Neuronal stem cell (in vitro differentiated cells): ENCODE results near the gene GRIA2.

Experiments
- DNase-seq: peaks from one replicate; pipeline ENCODE4 v3.0.0-alpha.2; 2013; ENCODE audit warnings: low spot score
- H2AFZ ChIP-seq: one replicate; pipeline ENCODE4 v1.6.1; 2013; ENCODE audit warnings: mild to moderate bottlenecking, low read length, inconsistent platforms
- H2AK5ac ChIP-seq: 2 replicates; pipeline ENCODE4 v1.6.1; 2013; ENCODE audit warnings: low read depth, mild to moderate bottlenecking, inconsistent platforms, low read length, moderate library complexity, mixed read lengths
- H2BK120ac ChIP-seq: 2 replicates; pipeline ENCODE4 v1.6.1; 2013; ENCODE audit warnings: low read depth, mild to moderate bottlenecking, inconsistent platforms, low read length, moderate library complexity, mixed read lengths
- H2BK12ac ChIP-seq: one replicate; pipeline ENCODE4 v1.6.1; 2013; ENCODE audit warnings: low read length, inconsistent platforms
- H2BK15ac ChIP-seq: 2 replicates; pipeline ENCODE4 v1.6.1; 2013; ENCODE audit warnings: mild to moderate bottlenecking, low read length, inconsistent platforms, mixed read lengths
- H2BK5ac ChIP-seq: one replicate; pipeline ENCODE4 v1.6.1; 2013; ENCODE audit warnings: inconsistent platforms, mild to moderate bottlenecking, low read length, moderate library complexity
- H3K14ac ChIP-seq: one replicate; pipeline ENCODE4 v1.6.1; 2013; ENCODE audit warnings: low read length, inconsistent platforms
- H3K18ac ChIP-seq: 2 replicates; pipeline ENCODE4 v1.6.1; 2013; ENCODE audit warnings: low read length, inconsistent platforms
- H3K23ac ChIP-seq: 2 replicates; pipeline ENCODE4 v1.6.1; 2013; ENCODE audit warnings: low read depth, mild to moderate bottlenecking, mixed read lengths, low read length, inconsistent platforms; ENCODE audit not compliant: poor library complexity
- H3K27ac ChIP-seq: replicated peaks from 3 replicates; pipeline ENCODE4 v1.5.1; 2013; ENCODE audit warnings: low read length, inconsistent platforms
- H3K27me3 ChIP-seq, 3 experiments: 2 replicates each; pipeline ENCODE4 v1.6.1; 2013; ENCODE audit warnings: low read length in 3 of 3, mild to moderate bottlenecking in 2 of 3, inconsistent platforms in 1 of 3, low read depth in 1 of 3, mixed read lengths in 1 of 3, moderate library complexity in 1 of 3; ENCODE audit not compliant: control insufficient read depth in 3 of 3, insufficient read depth in 3 of 3
- H3K36me3 ChIP-seq, 2 donors: replicated peaks in 1 of 2; 2 replicates each; pipeline ENCODE4 v1.6.1; 2013; ENCODE audit warnings: low read length in 2 of 2; ENCODE audit not compliant: control insufficient read depth in 2 of 2, insufficient read depth in 2 of 2
- H3K4ac ChIP-seq: 2 replicates; pipeline ENCODE4 v1.6.1; 2013; ENCODE audit warnings: inconsistent platforms, mild to moderate bottlenecking, low read length, moderate library complexity
- H3K4me1 ChIP-seq, 2 donors: 1 replicate in 1 of 2; 2 replicates in 1 of 2; pipeline ENCODE4 v1.6.1; 2013; ENCODE audit warnings: low read length in 2 of 2, low read depth in 1 of 2; ENCODE audit not compliant: control insufficient read depth in 2 of 2, insufficient read depth in 1 of 2
- H3K4me2 ChIP-seq: one replicate; pipeline ENCODE4 v1.6.1; 2013; ENCODE audit warnings: mild to moderate bottlenecking, low read length, inconsistent platforms; ENCODE audit not compliant: insufficient read depth, poor library complexity, severe bottlenecking
- H3K4me3 ChIP-seq, 2 donors: 2 replicates each; pipeline ENCODE4 v1.5.1; 2013; ENCODE audit warnings: low read length in 2 of 2, mild to moderate bottlenecking in 2 of 2, inconsistent platforms in 1 of 2, moderate library complexity in 1 of 2
- H3K79me1 ChIP-seq: one replicate; pipeline ENCODE4 v1.6.1; 2013; ENCODE audit warnings: low read depth, mild to moderate bottlenecking, inconsistent platforms, low read length, moderate library complexity
- H3K9ac ChIP-seq: one replicate; pipeline ENCODE4 v1.6.1; 2013; ENCODE audit warnings: mild to moderate bottlenecking, low read depth, low read length, inconsistent platforms; ENCODE audit not compliant: poor library complexity
- H3K9me3 ChIP-seq, 2 donors: replicated peaks in 1 of 2; 2 replicates each; pipeline versions ENCODE3 to v1.6.1; 2013; ENCODE audit warnings: low read length in 2 of 2, mild to moderate bottlenecking in 2 of 2, inconsistent platforms in 1 of 2, low read depth in 1 of 2, mixed read lengths in 1 of 2, moderate library complexity in 1 of 2; ENCODE audit not compliant: control insufficient read depth in 2 of 2, insufficient read depth in 1 of 2
- H4K8ac ChIP-seq: one replicate; pipeline ENCODE4 v1.6.1; 2013; ENCODE audit warnings: low read depth, mild to moderate bottlenecking, inconsistent platforms, low read length, moderate library complexity
- H4K91ac ChIP-seq: one replicate; pipeline ENCODE4 v1.6.1; 2013; ENCODE audit warnings: low read length, low read depth, mild to moderate bottlenecking, inconsistent platforms; ENCODE audit not compliant: poor library complexity
- WGBS, 2 donors: extraction: QIAGEN DNeasy Blood & Tissue Kit; methylation state at CpG; one replicate each; pipeline ENCODE4 v1.1.7; 2013; ENCODE audit warnings: missing lambda C conversion rate in 2 of 2, mixed read lengths in 1 of 2; ENCODE audit not compliant: insufficient read length in 2 of 2, insufficient replicate concordance in 1 of 2; ENCODE audit errors: extremely low coverage in 2 of 2; 5-methylcytosine and 5-hydroxymethylcytosine counted together

GRIA2 gene

GRCh38 chr4:157270108-157270507, 49.6 kb downstream of the GRIA2 start:
- no peaks in the 10 kb centered on the region for H3K4me1 ChIP-seq
- no peak overlapping the region for H2BK15ac ChIP-seq
- no peak overlapping the region for H3K4ac ChIP-seq
- no peak overlapping the region for H3K9ac ChIP-seq
- H3K36me3 ChIP-seq, result no peaks in the 10 kb centered on the region
- H3K4me2 ChIP-seq, result no peak overlapping the region
- H4K91ac ChIP-seq, result no peak overlapping the region
- H3K27ac ChIP-seq, result no peak overlapping the region
- no peak overlapping the region for H2BK120ac ChIP-seq
- no peak for DNase-seq
- no peak overlapping the region for H2AFZ ChIP-seq
- no peaks in the 10 kb centered on the region for H3K9me3 ChIP-seq
- no peak overlapping the region for H3K18ac ChIP-seq
- WGBS, 2 donors, result no CpG with 5 or more reads among the region's 2 CpGs
- no peak overlapping the region for H2BK5ac ChIP-seq
- no peak overlapping the region for H3K14ac ChIP-seq
- no peak overlapping the region for H2BK12ac ChIP-seq
- no peaks in the 10 kb centered on the region for H3K79me1 ChIP-seq
- no peak overlapping the region for H3K23ac ChIP-seq
- H3K4me3 ChIP-seq, result no peak overlapping the region
- no peaks in the 10 kb centered on the region for H3K27me3 ChIP-seq
- no peak overlapping the region for H4K8ac ChIP-seq
- no peak overlapping the region for H2AK5ac ChIP-seq

GRCh38 chr4:157270552-157270951, 50.0 kb downstream of the GRIA2 start:
- no peak overlapping the region for H4K91ac ChIP-seq
- H4K8ac ChIP-seq, result no peak overlapping the region
- no peaks in the 10 kb centered on the region for H3K36me3 ChIP-seq
- no peak overlapping the region for H2BK12ac ChIP-seq
- no peaks in the 10 kb centered on the region for H3K27me3 ChIP-seq
- no peak overlapping the region for H3K4me3 ChIP-seq
- H3K14ac ChIP-seq, result no peak overlapping the region
- no peaks in the 10 kb centered on the region for H3K4me1 ChIP-seq
- H2AK5ac ChIP-seq, result no peak overlapping the region
- no peak overlapping the region for H2BK15ac ChIP-seq
- no peak overlapping the region for H2AFZ ChIP-seq
- H2BK5ac ChIP-seq, result no peak overlapping the region
- H3K4ac ChIP-seq, result no peak overlapping the region
- H2BK120ac ChIP-seq, result no peak overlapping the region
- H3K79me1 ChIP-seq, result no peaks in the 10 kb centered on the region
- WGBS, 2 donors, result 100% methylated on average over 1 of the region's 5 CpGs; no CpG with 5 or more reads in 1 of the 2 donors
- no peak overlapping the region for H3K23ac ChIP-seq
- DNase-seq, result no peak
- H3K9me3 ChIP-seq, result no peaks in the 10 kb centered on the region
- H3K4me2 ChIP-seq, result no peak overlapping the region
- no peak overlapping the region for H3K18ac ChIP-seq
- H3K27ac ChIP-seq, result no peak overlapping the region
- no peak overlapping the region for H3K9ac ChIP-seq

- Histone ChIP-seq H2BK12ac (no peak overlapping the region), H2BK15ac (no peak overlapping the region), H3K4ac (no peak overlapping the region), H4K8ac (no peak overlapping the region), H2AK5ac (no peak overlapping the region), H3K4me3 (no peak overlapping the region), H3K79me1 (no peaks in the 10 kb centered on the region), H3K18ac (no peak overlapping the region), H4K91ac (no peak overlapping the region), H3K4me1 (no peaks in the 10 kb centered on the region), H3K36me3 (no peaks in the 10 kb centered on the region), H3K27me3 (no peaks in the 10 kb centered on the region), H3K14ac (no peak overlapping the region), H3K9ac (no peak overlapping the region), H2BK5ac (no peak overlapping the region), H3K4me2 (no peak overlapping the region), H2AFZ (no peak overlapping the region), H2BK120ac (no peak overlapping the region), H3K27ac (no peak overlapping the region), H3K9me3 (no peaks in the 10 kb centered on the region), H3K23ac (no peak overlapping the region)
- no CpG with 5 or more reads among the region's 1 CpG for WGBS, 2 donors
- no peak for DNase-seq
These were observed 50.8 kb downstream of the GRIA2 start for GRCh38 chr4:157271166-157271869.

- Histone ChIP-seq H2AK5ac (no peak overlapping the region), H2BK120ac (no peak overlapping the region), H2AFZ (no peak overlapping the region), H4K91ac (no peak overlapping the region), H3K14ac (no peak overlapping the region), H3K9ac (no peak overlapping the region), H3K79me1 (no peaks in the 10 kb centered on the region), H3K4me1 (no peaks in the 10 kb centered on the region), H2BK15ac (no peak overlapping the region), H3K27ac (no peak overlapping the region), H3K27me3 (no peaks in the 10 kb centered on the region), H3K4ac (no peak overlapping the region), H2BK12ac (no peak overlapping the region), H3K9me3 (no peaks in the 10 kb centered on the region), H3K18ac (no peak overlapping the region), H2BK5ac (no peak overlapping the region), H3K4me2 (no peak overlapping the region), H4K8ac (no peak overlapping the region), H3K23ac (no peak overlapping the region), H3K36me3 (no peaks in the 10 kb centered on the region), H3K4me3 (no peak overlapping the region)
- no CpG with 5 or more reads among the region's 1 CpG for WGBS, 2 donors
- no peak for DNase-seq
These were observed 60.1 kb downstream of the GRIA2 start for GRCh38 chr4:157280673-157281072.
